HL-60 (cell line): ENCODE results near the gene WSCD1.

Experiments
- CTCF ChIP-seq: IDR thresholded peaks from one replicate; pipeline ENCODE4 v1.5.1; 2011; ENCODE audit warnings: low read length, control low read depth, inconsistent platforms; ENCODE audit not compliant: insufficient read depth
- GABPA ChIP-seq: IDR thresholded peaks from 2 replicates; pipeline ENCODE4 v1.6.1; 2012; ENCODE audit warnings: low read depth
- TF ChIP-seq, protein P1 (sequence below): IDR thresholded peaks from 2 replicates; pipeline ENCODE4 v1.6.1; 2012; ENCODE audit warnings: low read depth; ENCODE audit not compliant: insufficient replicate concordance

GRCh38 chr17:6105649-6106007 is 35.4 kb downstream of the WSCD1 start:
- TF ChIP-seq CTCF (no peak), GABPA (no peak)
- TF ChIP-seq, protein P1, sequence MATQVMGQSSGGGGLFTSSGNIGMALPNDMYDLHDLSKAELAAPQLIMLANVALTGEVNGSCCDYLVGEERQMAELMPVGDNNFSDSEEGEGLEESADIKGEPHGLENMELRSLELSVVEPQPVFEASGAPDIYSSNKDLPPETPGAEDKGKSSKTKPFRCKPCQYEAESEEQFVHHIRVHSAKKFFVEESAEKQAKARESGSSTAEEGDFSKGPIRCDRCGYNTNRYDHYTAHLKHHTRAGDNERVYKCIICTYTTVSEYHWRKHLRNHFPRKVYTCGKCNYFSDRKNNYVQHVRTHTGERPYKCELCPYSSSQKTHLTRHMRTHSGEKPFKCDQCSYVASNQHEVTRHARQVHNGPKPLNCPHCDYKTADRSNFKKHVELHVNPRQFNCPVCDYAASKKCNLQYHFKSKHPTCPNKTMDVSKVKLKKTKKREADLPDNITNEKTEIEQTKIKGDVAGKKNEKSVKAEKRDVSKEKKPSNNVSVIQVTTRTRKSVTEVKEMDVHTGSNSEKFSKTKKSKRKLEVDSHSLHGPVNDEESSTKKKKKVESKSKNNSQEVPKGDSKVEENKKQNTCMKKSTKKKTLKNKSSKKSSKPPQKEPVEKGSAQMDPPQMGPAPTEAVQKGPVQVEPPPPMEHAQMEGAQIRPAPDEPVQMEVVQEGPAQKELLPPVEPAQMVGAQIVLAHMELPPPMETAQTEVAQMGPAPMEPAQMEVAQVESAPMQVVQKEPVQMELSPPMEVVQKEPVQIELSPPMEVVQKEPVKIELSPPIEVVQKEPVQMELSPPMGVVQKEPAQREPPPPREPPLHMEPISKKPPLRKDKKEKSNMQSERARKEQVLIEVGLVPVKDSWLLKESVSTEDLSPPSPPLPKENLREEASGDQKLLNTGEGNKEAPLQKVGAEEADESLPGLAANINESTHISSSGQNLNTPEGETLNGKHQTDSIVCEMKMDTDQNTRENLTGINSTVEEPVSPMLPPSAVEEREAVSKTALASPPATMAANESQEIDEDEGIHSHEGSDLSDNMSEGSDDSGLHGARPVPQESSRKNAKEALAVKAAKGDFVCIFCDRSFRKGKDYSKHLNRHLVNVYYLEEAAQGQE = no peak
